ENCODE data around the gene TOX4.
A peak's percentile ranks its signal among the peaks of the same experiment; 100 is the strongest.

The TOX4 gene

DNA sequence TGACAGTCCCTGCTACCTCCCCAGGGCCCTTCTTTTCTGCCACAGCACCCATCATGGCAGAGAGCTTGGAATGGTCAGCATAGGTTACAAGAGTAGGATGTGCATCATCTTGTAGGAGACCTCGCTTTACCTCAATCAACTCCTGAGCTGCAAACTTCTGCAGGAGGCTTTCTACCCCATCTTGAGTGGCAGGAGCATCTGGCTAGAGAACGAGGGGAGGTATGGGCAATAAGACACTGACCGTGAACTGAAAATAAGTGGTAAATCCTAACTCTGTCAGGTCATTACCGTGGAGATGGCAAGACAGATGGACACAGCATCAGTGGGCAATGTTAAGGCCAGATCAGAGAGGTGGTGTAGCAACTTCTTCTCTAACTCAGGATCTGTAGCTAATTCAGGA is 26.4 kb downstream of the TOX4 start:
- DNase-seq, result no peak

DNA sequence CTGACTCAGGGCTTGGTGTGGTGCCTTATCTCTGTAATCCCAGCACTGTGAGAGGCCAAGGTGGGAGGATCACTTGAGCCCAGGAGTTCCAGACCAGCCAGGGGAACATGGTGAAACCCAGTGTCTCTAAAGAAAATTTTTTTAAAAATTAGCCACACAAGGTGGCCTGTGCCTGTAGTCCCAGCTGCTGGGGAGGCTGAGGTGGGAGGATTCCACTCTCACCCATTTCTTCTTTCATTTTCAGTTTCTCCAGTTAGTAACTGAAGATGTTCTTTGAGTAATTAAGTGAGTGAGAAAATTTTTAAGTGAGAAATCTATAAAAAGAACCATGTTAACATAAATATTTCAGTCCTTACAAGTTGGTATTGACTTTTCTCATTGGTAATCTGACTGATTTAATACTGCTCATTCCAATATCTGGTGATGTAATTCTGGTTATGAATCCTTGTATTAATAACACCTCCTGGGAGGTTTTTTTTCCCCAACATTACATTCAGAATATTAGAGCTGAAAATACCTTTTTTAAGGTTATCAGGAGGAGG is 28.1 kb downstream of the TOX4 start:
- DNase-seq, result no peak

DNA sequence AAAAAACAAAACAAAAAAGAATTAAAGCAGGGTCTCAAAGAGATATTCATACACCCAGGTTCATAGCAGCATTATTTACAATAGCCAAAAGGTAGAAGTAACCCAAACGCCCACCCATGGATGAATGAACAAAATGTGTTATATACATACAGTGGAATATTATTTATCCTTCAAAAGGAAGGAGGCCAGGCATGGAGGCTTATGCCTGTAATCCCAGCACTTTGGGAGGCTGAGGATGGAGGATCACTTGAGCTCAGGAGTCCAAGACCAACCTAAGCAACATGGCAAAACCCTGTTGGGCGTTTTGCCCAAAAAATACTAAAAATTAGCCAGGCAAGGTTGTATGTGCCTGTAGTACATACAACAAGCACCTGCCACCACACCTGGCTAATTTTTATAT is 29.6 kb downstream of the TOX4 start:
- no peak for DNase-seq

DNA sequence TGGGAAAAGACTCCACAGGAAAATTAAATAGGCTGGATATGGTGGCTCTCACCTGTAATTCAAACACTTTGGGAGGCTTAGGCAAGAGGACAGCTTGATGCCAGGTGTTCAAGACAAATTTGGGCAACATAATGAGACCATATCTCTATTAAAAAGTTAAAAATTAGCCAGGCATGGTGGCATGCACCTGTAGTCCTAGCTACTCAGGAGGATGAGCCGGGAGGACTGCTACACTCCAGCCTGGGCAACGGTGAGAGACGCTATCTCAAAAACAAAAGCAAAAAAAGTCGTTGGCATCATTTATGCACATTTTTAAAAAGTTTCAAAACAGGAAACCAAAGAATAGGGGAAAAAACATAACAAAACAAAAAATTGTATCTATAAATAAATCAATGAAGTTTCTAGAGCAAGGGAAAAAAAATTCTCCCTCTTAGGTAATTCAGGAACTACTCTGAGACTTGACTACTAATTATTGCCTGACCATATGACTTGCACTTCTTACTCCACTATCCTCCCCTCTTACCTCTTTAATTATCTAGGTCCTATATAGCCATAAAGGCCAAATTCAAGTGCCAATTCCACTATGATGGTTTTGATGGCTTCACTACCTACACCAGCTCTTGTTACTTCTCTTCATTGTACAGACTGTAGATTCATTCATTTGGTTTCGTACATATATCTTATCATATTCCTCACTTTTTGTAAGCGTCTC is 32.6 kb downstream of the TOX4 start:
- no peak for DNase-seq

DNA sequence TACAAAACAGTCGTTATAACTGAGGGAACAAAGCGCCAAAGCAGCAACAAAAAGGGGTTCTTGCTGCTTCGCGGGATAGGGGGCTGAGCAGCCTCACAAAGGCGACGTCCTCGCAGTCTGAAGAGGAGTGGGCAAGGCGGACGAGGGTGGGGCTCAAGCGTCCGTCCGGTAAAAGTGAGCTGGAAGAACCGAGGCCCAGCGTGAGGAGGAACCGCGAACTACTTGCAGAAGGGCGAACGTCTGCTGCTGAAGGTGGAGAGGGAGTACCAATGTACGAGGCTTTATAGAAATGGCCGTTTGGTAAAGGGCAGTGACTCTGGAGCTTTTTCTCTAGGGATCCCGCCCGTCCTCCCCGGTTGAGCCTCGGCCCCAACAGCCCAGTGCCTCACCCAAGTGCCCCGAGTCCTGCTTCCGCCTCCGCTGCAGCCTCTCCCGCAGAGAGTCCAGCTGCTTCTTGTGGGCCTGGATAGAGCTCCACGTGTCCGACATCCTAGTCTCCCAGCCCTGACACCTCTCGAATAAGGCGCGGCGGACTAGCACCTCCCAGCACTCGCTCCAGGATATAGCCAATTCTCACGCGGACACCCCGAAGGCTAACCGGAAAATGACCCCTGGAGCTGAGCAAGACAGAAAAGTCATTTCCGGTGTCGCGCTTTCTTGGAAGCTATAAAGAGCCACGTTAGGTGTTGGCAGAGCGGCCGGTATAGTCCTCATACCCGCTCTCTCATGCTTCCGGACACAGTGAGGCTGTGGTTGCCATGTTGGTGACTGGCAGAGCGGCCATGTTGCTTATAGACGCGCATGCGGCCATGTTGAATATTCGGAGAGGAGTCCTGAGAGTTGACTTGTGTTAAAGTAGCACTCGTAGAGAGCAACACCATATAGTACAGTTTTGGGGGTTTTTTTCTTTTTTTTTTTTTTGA is 34.0 kb downstream of the TOX4 start, which contains the start of gene METTL3:
Gene METTL3, minus strand, starts transcription at position 606 of the 923 bp plus-strand sequence. Its CDS starts 117 bp downstream, at position 489.
- DNase-seq, result peak; percentile 76

DNA sequence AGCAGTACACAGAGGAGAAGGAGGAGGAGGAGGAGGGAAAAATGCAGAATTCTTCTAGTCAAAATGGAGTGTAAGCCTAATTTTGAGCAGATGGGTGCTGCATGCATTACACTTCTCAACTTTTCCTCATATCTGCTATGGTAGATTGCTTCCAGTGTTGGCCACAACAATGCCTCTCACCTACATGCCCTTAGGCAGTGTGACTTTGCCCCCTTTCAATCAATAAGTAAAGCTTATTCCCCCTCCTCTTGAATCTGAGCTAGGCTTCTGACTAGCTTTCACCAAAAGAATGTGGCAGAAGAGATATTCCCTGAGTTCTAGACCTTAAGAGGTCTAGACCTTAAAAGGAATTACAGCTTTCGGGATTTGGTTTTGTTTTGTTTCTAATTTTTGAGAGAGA is 37.3 kb downstream of the TOX4 start:
- no peak for DNase-seq

DNA sequence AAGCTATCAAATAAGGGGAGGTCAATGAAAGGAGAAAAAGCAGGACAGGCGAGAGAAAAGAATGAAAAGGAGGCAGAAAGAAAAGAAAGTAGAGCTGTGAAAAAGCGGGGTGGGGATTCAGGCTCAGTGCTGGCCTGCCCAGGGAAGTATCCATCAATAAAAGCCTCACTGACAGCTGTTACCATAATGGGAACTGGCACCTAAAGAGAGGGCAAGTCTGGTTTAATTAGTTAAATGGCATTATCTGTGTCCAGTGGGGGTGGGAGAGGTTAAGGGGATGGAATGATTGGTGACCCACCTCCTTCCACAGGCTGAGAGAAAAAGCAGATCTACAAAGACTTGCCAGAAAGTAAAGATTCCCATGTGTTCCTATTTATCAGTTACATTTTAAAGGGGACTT is 41.7 kb downstream of the TOX4 start:
- no peak for DNase-seq

DNA sequence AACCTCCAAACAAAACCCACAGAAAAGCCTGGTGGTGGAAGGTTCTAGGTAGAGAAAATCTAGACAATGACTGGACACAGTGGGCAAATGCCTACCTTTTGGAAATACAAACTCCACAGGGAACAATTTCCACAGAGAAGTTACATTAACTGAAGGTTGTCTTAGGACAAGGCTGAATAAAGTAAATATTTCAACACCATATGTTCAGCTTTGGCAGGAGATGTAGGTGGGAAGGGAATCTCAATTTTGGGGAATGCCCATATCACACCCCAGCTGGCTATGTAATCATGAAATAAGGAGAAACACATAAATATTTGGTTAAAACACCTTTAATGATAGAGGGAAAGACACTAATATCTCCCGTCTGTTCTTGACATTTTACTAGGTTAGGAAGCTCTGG is 43.8 kb downstream of the TOX4 start:
- no peak for DNase-seq

DNA sequence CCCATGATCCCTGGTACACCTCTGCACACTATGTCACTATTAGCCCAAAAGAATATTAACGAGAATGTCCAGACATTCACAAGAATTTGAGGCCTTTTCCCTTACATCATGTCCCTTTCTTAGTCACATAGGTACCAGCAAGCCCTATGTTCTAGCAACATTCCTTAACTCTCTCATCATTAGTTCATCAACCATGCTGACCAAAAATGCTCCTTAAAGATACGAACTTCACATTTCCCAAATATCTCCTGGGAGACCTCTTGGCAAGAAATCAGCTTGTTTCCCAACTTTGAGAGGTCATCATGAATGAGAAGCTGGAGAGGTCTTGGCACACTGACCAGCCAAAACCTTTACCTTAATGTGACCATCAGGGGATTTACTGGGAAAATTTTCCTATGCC is 44.5 kb downstream of the TOX4 start:
- no peak for DNase-seq

DNA sequence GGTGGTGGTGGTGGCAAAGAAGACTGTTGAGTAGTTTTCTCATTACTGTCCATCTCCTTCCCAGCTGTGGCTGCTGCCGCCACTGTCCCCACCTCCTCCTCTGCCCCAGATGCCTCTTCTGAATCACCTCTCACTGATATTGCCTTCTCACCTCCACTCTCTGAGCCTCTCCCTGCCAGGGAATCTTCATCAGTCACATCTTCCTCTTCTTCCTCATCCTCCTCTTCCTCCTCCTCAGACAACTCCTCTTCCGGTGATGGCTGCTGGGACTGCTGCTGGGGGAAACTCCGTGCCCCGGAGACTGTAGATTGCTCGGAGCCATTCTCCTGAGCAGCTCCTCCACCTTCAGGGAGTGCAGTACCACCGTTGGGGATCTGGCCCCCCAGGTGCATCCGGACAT is 46.2 kb downstream of the TOX4 start:
- DNase-seq, result no peak

DNA sequence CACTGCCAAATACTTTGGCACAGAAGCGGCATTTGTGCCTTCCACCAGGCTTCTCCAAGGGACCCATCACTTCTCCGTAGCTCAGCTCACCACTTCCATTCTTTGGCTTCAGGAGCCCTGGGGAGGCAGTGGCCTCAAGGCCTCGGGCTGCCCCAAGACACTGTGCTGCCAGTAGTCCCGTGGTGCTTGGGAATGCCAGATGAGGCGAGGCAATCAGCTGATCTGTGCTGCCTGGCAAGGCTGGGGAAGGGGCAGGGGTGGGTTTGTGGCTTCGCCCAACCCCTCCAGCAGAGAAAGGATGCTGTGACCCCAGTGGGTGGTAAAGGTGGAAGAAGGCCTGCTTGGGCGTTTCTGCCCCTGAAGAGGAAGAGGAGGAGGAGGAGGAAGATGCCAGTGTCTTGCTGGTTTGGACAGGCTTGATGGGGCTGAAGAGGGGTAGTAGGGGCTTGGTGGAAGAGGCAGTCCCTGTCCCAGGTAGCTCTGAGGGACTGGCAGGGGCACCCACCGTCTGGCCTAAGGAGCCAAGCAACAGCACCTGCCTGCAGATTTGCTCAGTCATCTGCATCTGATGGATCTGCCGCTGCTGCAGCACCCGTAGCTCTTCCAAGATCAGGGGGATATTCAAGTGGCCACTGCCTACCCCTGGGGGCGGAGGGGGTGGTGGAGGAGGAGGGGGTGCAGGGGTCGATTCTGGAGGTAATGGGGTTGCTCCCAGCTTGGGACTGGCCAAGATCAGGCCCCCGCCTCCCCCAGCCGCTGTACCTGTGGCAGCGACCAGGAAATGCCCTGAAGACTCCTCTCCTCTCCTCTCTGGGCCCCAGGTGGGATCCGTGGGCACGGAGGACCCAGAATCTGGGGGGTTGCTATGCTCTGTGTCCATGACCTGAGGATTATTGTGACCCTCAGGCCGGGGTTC is 47.8 kb downstream of the TOX4 start:
- DNase-seq, result no peak

DNA sequence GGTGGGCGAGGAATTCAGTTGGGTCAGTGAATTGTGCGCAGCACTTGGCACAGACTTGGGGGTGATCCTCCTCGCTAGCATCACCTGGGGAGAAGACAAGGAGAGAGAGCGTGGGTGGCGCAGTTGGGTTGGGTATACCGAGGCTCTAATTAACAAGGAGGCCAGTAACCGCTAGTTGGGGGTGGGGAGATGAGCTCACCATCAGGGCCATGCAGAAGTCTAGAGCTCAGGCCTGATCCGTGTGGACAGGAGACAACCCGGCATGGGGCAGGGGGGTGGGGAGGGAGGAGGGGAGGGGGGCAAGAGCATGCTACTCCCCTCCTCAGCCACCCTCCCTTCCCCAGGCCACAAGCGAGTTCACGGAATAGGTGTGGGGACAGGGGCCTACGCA is 48.6 kb downstream of the TOX4 start:
- DNase-seq, result no peak

DNA sequence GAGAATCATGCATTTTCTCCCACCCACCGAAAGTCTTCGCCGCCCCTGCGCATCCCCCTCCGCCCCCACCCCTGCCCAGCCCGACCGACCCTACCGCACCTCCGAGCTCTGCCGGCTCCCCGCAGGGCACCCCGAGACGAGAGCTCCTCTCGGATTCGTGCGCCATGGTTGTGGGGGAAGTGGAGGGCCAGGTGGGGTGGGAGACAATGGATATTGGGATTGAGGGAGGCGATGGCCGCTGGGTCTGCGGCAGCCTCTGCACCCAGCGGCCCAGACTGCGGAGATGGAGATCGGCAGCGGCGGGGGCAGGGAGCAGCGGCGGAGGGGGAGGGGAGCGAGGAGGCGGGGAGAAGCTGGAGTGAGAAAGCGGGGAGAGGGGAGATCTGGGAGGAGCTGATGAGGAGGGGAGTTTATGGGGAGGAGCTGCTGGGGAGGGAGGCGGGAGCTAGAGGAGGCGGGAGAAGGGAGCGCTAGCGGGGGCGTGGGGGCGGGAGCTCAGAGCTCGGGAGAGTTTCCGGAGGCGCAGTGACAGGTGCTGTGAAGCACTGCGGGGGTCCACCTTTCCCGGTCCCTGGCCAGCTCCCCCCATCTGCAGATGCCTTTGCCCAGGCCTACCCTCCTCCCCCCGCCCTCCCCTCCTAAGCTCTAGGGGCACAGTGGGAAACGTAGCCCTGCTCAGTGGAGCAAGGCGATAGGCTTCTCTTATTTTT is 49.1 kb downstream of the TOX4 start, which contains the start of gene SALL2:
Gene SALL2, minus strand, starts transcription at position 385 of the 710 bp plus-strand sequence. Its CDS starts 219 bp downstream, at position 166.
- no peak for DNase-seq

DNA sequence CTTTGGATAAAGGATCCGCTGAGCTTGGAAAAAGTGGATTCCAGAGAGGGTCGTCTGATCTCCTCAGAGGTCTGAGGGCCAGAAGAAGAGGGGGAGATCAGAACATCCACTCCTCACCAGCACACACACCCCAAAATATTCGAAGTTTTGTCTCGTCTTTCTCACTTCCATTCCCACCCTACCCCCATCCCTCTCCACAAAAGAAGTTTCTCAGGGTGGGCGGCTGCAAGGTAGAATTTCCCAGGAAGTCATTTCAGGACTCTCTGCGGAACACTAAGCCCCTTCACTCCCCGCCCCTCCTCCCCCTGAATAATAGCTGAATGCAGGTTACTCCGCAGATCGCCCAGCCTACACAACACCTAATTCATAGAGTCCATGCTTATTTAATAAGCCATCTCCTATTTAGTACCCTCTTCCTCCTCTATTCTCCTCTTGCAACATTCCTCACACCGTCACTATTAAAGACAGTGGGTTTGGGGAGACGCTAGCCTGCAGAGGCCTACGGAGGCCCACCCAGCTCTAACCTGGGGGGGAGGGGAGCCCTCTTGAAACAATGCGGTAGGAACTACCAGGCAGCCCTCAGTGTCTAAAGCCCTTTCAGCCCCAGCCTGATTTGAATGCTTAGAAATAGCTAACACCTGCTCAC is 49.8 kb downstream of the TOX4 start:
- DNase-seq, result no peak

DNA sequence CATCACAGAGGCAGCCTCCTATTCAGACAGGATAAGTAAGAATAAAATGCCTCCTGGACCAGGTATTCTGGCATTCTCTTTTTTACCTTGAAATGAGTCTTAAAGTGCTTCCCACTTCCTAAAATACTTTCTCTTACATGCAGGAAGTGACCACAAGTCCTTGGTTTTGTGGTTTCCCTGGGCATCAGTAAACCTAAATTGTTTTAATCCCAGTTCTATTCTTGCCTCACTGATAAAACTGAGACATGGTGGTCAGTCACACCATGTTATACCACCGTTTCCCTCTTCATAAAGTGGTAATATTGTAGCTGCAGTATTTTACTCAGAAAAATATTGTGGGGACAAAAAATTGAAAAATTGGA is 50.3 kb downstream of the TOX4 start:
- DNase-seq, result no peak

DNA sequence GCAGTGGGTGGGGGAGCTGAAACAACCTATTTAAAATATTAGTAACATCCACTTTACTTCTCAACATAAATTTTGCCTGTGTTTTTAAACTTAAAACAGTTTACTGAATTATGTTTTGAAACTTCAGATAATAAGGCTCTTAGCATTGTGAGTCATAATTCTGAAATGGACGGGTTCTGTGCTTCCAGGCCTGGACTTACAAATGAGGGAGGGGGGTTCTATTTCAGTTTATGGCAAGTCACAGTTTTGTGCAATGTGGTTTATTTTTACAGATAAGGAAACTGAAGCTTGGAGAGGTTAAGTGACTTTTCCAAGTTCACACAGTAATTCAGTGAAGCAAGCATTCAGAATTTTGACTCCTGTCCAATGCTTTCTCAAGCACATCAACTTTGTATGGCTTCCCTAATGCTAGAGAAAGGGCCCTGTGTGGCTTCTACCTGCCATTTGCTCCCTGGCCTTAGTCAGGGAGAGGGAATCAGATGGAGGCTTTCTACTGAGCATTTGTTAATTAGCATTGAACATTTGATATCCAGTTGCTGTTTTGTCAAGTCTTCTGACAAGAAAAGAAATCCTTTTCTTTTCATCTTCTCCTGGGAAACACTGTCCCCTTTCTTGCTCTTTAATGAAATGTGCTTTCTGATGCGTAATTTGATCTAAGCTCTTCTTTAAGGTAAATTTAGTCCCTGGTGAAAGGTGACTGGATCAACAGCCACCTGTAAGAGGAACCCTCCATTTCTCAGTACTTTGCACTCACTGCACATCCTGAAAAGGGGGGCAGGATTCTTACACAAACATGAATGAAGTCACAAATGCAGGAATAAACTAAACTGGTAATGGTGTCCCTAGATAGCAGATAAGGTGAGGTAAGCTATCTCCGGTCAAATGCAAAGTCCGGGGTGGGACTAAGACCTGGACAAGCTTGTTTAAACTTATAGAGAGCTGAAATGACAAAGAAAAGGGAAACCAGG is 51.7 kb downstream of the TOX4 start:
- no peak for DNase-seq

DNA sequence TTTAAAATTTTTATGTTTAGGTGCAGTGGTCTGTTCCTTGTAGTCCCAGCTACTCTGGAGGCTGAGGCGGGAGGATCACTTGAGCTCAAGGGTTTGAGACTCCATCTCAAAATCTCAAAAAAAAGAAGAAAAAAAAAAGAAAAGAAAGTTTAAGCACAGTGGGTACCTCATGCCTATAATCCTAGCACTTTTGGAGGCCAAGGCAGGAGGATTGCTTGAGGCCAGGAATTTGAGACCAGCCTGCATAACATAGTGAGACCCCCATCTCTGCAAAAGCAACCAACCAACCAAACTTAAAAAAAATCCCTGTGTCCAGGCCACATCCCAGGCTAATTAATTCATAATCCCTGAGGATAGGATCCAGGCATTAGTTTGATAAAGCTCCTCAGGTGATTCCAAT is 52.5 kb downstream of the TOX4 start:
- DNase-seq, result no peak

DNA sequence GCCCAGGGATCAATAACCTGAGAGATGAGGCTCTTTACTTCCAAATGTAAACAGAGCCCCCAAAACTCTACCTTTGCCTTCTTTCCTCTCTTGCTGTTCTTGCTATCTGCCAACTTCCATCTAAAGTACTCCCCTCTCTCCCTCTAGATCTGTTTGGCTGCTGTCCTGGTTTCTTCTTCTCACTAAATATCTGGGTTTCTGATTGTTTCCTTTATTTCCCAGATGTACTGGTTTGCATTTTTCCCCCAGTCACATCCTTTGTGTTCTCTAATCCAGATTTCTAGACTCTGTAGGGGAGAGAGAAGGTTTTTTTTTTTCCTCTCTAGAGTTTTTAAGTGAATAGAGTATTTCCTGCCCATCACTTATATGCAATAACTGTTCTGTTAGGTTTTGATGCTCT is 56.3 kb downstream of the TOX4 start:
- no peak for DNase-seq

DNA sequence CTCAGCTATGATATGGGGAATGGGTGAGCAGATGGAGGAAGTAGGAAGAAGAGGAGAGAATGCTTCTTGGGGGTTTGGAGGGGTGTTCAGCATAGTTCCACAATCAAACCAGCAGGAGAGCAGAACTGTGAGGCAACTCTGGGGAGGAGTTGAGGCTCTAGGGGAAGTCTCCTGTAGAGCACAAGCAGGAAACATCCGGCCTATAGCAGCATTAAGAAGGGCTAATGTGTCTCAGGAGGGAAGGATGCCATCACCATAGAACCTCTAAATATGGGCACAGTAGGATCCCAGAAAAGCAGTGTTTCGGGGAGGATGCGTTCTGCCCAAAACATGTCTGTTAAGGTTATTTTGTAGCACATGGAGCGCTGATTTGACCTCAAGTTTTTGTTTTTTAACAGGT is 57.6 kb downstream of the TOX4 start:
- DNase-seq, result no peak

All from GOT3 (cell line).